GM19468 (cell line): Measurements from ENCODE around the gene INS.

Source experiments
- ATAC-seq: cut with Tn5 transposase; IDR thresholded peaks from one replicate; pipeline ENCODE4 v1.9.1; 2021; ENCODE audit warnings: mild to moderate bottlenecking, moderate library complexity, moderate number of reproducible peaks; ENCODE audit not compliant: unreplicated experiment; ENCODE audit errors: extremely low read depth

Gene INS

DNA sequence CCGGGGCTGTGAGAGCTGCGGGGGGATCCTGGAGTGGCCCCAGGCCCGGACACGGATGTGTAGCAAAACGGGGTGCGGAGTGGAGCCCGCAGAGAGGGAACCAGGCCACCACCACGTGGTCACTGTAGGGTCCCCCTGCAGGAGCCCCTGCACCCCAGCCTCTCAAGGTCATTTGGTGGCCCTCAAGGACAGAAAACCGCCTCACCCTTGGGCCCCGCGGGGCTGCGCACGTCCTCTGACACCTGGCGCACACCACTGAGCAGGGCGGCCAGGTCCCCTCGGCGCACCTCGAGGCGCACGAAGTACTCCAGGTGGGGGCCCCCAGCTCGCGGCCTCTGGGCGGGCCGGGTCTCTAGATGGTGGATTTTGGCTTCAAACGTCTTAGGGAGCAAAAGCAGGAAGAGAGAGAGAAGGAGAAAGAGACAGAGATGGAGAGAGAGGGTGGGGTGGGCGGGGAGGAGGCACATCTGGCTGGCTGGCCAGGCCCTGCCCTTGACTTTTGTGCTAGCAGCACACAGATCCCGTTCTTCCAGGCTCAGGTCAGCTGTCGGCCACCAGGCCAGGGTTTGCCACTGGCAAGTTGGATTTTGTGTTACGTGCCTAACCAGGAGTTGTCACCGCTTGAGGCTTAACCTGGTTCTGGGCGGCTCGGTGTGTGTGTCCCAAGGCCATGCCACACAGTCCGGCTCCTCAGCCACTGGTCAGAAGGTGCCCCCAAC is 7.4 kb upstream of the INS start:
- no peak for ATAC-seq

DNA sequence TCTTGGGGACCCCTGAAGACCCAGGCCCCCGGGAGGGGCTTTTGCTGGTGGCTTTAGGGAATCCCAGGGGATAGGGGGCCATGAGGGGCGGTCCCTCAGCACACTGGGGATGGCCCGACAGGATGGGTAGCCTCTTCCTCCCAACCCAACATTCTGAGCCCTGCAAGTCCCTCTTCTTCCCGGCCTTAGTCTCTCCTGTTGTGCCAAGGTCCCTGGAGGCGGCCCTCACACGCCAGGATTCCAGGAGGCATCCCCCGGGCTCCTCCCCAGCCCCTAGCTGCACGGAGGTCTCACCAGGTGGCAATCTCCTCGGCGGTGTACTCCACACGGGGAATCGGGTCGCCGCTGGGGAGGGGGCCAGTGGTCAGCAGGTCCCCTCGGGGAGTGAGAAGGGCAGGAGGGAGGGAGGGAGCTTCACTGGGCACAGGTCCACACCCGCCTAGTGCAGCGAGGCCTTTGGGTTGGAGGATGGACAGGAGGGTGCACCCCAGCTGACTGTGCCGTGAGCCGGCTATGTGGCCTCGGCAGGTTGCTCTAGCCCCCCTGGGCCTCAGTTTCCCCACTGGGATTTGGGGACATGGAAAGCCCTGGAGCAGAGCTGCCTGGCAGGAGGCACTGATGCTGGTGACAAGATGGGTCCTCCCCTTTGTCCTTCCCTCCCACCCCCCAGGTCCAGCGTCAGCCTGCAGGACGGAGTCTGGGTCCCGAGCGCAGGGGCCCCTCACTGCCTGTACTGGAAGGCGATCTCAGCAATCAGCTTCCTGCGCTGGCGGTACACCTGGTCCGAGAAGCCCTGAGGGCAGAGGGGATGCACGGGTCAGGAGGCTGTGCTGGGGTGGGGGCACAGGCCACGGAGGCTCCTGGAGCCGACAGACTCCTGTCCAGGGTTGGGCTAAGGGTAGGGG is 6.4 kb upstream of the INS start:
- ATAC-seq = no peak

DNA sequence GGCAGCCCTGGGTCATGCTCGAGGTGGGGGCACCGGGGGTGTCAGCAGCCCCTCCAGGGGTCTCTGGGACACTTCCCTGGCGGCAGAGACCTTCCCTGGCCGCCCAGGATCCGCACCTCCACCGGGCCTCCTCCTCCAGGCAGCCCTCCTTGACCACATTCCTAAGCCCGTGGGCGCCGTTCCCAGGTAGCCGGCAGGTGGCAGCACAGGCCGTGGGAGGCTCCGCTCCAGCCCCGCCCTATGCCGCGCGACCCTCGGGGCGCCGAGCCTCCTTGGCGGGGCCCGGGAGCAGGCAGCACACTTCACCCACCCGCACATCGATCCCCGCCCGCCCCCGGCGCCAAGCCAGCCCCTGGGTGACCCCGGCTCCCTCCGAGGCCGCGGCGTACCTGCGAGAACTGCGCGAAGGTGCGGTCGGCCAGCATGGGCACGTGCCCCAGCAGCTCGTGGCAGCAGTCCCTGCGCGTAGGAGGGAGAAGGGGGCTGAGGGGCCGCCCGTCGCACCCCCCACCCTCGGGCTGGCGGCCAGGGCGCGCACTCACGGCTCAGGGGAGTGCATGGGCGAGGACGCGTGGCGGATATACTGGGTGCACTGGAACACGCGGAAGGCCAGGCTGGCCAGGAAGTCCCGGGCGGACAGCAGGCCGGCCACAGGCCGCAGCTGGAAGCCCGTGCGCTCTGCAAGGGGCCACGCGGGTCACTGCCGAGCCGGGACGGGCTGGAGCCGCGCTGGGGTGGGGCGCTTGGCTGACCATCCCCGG is 5.3 kb upstream of the INS start:
- ATAC-seq = no peak

DNA sequence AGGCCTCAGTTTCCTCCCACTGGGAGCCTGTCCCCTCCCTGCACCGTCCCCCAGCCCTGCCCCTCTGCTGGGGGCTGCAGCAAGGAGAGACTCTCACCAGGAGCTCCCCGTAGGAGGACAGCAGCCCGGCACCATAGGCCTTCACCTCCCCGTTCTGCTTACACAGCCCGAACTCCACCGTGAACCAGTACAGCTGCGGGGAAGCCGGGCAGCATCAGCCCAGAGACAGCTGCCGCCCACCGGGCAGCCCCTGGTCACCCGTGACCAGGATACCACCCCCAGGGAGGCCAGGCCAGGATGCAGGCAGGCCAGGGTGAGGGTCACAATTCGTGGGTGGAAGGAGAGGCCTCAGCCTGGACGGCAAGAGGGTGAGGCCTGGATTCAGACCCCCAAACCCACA is 4.6 kb upstream of the INS start:
- no peak for ATAC-seq

DNA sequence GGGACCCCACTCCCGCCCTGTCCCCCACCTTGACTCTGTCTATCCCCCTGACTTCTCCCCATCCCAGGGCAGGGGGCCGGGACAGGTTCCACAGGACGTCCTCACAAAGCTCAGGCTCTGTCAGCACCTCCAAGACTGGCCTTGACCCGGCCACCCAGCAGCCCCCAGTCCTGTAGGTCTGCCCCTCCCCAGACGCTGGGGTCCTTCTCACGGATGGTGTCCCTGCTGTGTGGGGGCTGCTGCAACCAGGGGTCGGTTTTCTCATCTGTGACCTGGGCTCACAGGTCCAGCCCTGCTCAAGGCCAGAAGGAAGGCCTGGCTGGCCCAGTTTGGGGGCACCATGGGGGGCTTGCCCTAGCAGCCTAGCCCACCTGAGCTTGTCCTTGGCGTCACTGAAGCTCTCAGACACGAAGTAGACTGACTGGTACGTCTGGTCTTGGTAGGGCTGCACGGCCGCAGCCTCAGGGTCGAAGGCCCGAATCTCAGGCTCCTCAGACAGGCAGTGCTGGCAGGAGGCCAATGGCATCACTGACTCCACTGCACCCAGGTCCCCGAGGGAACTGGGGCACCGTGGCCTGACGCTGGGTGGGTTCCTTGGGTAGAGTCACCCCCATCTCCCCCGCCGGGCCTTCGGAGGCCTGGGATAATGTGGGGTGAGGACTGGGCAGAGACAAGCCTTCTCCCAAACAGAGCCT is 4.0 kb upstream of the INS start:
- ATAC-seq = no peak

DNA sequence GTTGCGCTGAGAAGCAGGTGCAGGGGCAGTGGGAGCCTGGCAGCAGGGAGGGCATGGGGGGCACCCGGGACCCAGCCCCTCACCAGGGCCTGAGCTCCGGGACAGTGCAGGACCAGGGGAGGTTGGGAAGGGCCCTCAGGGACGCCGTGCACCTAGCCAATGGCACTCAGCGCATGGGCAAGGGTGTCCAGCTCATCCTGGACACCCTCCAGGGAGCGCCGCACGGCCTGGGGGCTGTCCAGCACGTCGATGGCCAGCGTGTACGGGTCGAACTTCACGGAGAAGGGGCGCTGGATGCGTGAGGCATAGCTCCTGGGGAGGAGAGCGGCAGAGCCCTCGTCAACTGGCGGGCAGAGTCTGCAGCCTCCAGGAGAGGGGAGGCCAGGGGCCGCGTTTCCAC is 3.1 kb upstream of the INS start:
- no peak for ATAC-seq

DNA sequence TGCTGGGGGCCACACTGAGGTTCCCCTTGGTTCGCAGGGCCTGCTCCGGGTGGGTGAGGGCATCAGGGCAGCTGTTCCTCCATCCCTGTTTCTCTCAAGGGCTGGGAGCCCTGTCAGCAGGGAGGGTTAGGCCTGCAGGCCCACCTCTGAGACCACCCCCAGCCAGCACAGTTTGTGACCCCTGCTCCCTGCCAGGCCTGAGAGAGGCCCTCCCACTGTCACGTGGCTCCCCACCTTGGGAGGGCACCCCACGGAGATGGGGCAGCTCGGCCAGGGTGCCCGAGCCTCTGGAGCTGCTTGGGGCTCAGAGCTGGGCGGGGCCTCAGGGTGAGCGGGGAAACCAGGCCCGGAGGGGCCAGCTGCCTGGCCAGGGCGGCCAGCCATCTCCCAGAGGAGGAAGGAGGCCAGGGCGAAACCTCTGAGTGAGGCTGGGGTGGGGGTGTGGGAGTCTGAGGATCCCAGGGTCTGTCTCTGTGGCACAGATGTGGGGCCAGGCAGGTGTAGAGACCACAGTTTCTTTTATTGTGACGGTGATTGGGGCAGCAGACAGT is 2.5 kb upstream of the INS start:
- ATAC-seq = no peak

DNA sequence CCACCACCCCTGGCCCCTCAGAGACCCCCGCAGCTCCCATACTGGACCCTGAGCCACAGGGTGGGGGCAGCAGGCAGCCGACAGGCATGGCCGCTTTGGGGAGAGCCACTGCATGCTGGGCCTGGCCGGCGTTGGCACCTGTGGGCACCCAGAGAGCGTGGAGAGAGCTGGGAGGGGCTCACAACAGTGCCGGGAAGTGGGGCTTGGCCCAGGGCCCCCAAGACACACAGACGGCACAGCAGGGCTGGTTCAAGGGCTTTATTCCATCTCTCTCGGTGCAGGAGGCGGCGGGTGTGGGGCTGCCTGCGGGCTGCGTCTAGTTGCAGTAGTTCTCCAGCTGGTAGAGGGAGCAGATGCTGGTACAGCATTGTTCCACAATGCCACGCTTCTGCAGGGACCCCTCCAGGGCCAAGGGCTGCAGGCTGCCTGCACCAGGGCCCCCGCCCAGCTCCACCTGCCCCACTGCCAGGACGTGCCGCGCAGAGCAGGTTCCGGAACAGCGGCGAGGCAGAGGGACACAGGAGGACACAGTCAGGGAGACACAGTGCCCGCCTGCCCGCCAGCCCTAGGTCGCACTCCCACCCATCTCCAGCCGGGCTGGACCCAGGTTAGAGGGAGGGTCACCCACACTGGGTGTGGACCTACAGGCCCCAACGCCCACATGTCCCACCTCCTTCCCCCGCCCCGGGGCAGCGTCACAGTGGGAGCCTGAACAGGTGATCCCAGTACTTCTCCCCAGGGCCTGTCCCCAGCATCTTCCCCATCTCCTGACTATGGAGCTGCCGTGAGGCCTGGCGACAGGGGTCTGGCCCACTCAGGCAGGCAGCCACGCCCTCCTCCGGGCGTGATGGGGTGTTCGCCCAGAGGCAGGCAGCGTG is 1.2 kb downstream of the INS start:
- ATAC-seq = no peak

DNA sequence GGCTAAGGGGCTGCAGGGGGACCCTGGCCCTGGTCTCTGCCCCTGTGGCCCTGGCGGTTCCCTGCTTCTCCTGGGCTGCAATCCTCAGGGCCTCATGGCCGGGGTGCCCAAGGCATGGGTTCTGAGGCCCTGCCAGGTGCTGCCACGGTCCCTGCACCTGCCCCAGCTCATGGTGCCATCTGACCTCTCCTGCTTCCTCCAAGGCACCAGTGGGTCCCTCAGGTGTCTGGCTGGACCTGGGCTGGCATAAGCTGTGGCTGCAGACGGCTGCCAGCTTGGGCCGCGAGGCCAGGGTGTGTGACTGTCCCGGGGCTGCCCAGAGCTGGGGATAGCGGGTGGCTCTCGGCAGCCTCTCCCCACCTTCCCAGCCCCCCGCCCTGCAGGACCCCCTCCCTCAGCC is 2.0 kb downstream of the INS start:
- ATAC-seq = no peak

DNA sequence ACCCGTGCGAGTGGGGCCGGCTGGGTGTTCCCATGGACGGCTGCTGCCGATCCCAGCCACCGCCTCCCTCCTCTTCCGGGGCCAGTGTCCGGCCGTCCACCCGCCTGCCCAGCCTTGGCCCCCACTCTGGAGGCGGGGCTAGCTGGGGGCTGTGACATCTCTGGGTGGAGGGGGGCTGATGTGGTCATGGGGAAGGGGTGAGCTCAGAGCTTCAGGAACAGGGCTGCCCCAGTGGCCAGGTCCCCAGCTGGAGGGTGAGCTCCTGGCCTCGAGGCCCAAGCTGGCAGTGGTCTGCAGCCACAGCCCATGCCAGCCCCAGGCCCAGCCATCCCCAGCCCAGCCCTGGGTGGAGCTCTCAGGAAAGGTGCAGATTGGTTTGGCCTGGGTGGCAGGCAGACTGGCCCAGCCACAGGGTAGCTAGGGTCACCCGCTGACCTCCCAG is 2.7 kb downstream of the INS start:
- ATAC-seq = no peak

DNA sequence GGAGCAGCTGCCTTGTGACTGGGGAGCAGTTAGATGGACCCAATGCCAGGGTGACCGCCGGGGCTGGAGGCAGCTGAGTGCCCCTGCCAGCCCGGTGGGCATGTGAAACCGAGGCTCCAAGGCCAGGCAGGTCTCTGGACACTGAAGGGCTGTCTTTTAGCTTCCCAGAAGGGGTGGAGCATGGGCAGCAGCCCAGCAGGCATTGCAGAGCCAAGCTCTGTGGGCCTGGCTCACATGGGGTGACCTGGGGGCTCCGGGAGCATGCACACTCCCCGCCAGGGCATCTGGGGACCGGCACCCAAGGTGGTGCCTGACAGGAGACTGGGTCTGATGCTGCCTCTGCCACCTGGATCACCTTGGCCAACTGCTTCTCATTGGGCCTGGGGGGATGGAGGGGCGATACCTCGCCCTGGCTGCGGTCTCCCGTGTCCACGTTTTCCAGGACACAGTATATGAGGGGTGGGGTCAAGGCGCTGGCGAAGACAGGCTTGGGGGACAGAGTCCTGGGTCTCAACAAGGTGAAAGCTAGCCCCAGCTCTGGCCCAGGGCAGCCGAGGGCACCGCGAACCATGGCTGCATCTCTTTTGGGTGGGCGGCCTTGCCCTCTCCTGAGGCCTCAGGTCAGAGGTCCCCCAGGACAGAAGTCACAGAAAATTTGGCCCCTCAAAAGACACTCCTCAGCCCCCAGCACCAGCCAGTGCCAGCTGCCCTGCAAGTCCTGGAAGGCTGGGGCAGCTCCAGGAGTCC is 3.5 kb downstream of the INS start:
- no peak for ATAC-seq

DNA sequence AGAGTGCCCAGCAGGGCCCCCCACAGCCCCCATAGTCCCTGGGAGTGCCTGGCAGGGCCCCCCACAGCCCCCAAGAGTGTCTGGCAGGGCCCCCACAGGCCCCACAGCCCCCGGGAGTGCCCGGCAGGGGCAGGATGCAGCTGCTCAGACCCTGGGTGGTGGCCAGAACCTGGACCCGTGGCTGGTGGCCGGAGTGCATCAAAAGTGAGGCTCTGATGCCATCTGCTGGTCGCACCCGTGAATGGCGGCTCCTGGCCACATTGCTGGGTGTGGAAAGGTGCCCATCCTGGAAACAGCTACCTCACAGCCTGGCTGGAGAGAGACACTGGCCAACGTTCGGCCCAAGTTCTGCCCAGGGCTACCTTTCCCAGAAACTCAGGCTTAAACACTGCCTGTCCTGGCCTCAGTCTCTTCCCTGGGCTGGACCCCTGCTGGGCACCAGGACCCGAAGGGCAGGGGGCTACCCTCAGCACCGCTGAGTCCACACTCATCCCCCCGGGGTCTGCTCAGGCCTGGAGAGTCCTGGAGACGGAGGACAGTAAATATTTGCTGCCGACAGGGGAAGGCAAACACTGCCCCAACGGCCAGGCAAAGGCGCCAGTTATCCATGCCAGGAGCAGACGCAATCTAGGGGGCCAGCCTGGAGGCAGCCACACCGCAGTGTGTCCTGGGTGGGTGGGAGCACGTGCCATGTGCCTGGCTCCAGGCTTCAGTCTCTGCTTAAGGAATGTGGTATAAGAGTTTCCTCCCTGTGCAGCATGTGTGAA is 4.4 kb downstream of the INS start:
- no peak for ATAC-seq

DNA sequence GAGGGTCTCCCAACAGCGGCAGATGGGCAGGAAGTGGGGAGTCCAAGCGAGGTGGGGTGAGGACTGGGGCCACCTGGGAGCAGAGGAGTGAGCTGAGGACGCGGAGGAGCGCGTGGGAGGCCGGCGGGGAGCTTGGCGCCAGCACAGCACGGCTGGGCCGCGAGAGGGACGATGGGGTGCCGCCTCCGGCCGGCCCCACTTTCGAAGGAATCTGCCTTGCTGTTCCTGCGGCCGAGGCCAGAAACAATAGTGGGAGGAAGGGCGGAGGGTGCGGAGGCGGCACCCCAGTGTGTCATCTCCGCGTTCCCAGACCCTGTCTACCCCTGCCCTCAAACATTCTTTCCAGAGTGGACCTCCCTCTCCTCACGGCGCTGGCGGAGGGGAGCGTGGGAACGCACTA is 5.5 kb downstream of the INS start:
- ATAC-seq = no peak

DNA sequence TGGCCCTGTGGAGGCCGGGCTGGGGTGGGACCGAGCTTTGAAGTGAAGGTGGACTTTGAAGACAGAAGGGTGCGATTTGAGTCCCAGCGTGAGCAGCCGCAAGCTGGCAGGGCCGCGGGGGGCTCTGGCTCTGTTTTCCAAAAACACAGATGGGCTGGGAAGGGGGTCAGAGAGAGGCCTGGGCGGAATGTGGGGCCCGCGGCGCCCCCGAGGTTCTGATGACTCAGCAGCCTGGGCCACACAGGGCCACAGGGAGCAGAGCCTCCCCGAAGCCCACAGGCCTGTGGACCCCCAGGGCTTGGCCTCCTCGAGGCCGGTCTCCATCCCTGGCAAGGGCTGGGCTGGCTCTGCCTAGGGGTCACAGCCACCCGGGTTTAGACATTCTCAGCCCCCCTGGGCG is 6.1 kb downstream of the INS start:
- ATAC-seq = no peak

DNA sequence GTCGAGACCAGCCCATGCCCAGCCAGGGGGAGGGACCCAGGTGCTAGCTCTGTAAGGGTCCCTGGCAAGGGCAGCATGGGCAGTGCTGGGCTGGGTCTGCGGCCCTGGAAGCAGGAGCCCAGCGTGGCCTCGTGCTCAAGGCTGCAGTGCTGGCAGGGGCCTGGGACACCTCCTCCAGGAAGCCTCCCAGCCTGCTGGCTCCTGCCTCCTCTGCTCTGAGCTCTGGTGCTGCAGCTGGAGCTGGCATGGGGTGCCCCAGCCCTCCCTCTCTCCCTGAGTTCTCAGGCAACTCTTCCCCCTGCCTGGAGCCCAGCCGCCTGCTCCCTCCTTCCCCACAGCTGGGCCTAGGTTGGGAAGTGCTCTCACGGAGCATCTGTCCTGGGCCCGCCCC is 6.8 kb downstream of the INS start:
- ATAC-seq = no peak

DNA sequence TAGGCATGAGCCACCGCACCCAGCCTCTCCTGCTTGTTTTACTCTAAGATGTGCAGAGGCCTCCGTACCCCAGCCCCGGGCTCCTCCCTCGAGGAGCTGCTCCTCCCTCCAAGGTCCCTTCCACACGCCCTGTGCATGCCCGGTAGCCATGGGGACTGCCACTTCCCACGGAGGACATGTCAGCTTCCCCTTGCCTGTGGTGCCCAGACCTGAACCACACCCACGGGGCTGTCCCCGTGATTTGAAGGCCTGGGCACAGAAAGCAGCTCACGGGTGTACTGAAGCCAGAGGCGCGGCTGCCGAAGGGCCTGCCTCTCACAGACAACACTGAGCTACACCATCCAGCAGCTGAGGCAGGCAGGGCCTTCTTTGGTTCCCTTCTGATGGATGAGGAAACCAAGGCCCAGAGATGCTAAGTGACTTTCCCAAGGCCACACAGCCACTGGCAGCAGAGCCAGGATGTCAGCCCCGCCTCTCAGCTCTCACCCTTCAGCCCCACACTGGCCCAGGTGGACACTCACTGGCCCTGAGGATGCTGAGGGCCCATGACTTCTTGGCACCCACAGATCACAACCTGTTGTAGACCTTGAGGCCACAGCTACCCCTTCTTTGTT is 7.3 kb downstream of the INS start:
- no peak for ATAC-seq

DNA sequence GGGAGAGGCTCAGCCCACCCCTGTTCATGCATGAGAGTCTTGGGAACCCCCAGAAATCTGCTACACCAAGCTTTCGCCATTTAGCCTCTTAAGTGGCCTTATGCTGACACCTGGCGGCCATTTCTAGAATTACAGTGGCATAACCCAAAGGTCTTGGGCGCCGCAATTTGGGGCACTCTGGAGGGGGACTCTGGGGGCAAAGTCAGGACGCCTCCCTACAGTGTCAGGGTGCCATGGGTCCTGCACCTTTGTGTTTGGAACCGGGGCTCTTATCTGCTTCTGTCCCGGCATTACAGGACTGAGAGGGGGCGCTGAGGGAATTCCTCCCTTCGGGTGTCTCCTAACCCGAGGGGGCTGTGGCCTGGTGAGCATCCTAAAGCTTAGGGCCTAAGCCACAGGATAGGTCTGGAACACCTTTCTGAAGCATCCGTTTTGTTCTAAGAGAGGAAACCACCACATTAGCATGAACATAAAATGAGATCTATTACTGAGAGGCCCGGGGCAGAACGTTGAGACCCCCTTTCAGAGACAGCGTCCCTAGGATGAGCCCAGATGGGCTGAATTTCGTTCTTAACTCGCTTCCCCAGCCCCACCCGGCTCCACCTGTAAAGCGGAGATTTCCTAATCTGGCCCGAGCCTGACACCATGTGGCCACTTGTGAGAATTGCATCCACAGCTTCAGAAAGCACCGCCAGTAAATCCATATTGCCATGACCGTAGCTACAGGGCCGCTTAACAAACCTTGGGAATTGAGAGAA is 9.3 kb downstream of the INS start:
- no peak for ATAC-seq
